Effector memory CD4-positive, alpha-beta T cell (primary cell): ENCODE data around the gene EVPL.

Source experiments
- DNase-seq, 3 donors: peaks; one replicate each; pipeline ENCODE4 v3.0.0-alpha.2; 2020
- H3K27ac ChIP-seq: 2 replicates; pipeline ENCODE4 v1.7.0; 2013; ENCODE audit warnings: mild to moderate bottlenecking, low read length, moderate library complexity; ENCODE audit not compliant: insufficient read depth, poor library complexity, severe bottlenecking
- H3K27me3 ChIP-seq: replicated peaks from 2 replicates; pipeline ENCODE4 v1.7.0; 2013; ENCODE audit warnings: mild to moderate bottlenecking, low read length; ENCODE audit not compliant: insufficient read depth, control insufficient read depth, poor library complexity, severe bottlenecking
- H3K36me3 ChIP-seq: 2 replicates; pipeline ENCODE4 v1.7.0; 2013; ENCODE audit warnings: mild to moderate bottlenecking, low read length, moderate library complexity; ENCODE audit not compliant: control insufficient read depth, insufficient read depth
- H3K4me1 ChIP-seq: 2 replicates; pipeline ENCODE4 v1.7.0; 2013; ENCODE audit warnings: low read length, mild to moderate bottlenecking; ENCODE audit not compliant: control insufficient read depth, insufficient read depth, poor library complexity, severe bottlenecking
- H3K4me3 ChIP-seq: 2 replicates; pipeline ENCODE4 v1.7.0; 2013; ENCODE audit warnings: low read length, low read depth, mild to moderate bottlenecking; ENCODE audit not compliant: insufficient read depth, poor library complexity, severe bottlenecking
- H3K9me3 ChIP-seq: 2 replicates; pipeline ENCODE4 v1.7.0; 2013; ENCODE audit warnings: mild to moderate bottlenecking, low read length, moderate library complexity; ENCODE audit not compliant: control insufficient read depth

EVPL gene

DNA sequence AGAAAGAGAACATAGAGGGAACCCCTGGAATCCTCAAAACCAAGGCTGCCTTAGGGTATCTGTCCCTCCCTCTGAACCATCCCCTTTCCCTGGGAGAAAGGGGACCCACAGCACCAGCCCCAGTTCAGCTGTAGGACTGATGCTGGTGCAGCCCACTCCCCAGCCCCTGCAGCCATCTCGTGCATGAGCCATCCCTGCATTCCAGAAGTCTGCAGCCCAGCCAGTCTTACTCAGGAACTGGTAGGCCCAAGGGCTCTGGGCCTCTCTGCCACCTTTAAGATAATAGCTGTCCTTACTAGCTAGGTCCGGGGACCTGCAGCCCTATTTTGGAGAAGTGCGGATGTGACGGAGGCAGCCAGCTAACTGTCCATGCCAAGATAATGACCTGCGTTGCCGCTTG lies 6.0 kb upstream of the EVPL start:
- Histone ChIP-seq H3K36me3 (peaks cover 5% of the 10 kb centered on the region), H3K4me1 (peaks cover 10% of the 10 kb centered on the region), H3K27me3 (no peaks in the 10 kb centered on the region), H3K4me3 (no peak overlapping the region), H3K9me3 (no peaks in the 10 kb centered on the region), H3K27ac (no peak overlapping the region)
- DNase-seq, result no peak

DNA sequence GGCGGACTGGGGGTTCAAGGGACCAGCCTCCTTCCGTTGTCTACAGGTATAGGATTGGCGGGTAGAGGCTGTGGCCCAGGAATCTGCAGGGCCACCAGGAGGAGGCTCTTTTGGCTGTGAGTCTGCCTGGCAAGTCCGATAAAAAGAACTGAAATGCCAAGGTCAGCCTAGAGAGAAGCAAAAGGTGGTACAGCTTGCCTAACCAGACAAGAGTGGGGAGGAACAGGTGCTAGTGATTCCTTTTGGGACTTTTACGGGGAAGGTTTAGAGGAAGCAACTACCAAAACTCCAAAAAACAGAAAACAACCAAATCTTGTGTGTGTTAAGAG lies 5.6 kb upstream of the EVPL start:
- Histone ChIP-seq H3K4me3 (no peak overlapping the region), H3K9me3 (no peaks in the 10 kb centered on the region), H3K36me3 (peaks cover 2% of the 10 kb centered on the region), H3K27me3 (no peaks in the 10 kb centered on the region), H3K4me1 (peaks cover 10% of the 10 kb centered on the region), H3K27ac (no peak overlapping the region)
- DNase-seq, result no peak

DNA sequence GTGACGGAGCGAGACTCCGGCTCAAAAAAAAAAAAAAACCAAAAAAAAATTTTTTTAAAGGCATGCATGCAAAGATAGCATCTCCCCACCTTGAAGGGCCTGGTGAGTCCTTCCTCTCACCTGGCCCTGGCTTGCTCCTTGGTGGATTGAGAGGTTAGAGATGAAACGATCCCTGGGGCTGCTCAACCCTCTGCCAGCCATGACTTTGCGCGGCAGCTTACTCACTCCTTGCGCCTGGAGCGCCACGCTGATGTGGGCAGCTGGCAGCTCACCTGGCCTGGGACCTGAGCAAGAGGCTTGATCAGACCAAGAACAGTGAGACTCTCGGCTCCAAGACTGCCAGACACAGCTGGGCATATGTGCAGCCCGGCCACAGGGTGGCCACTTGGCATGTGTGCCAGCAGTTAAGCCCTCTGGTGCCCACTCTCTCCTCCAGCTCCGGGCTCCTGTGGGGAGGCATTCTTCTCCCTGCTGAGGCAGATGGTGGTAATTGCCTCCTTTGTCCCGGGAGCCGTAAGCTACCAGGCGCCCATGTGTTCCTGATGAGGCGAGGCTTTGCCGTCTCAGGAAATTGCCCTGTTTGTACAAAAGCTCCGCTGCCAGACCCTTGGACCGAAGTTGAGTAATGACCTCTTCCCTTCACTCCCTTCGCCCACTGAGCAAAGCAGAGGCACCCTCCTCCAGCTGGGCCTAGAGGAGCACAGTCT lies 5.1 kb upstream of the EVPL start:
- DNase-seq, result no peak
- no peaks in the 10 kb centered on the region for H3K27me3 ChIP-seq
- no peaks in the 10 kb centered on the region for H3K9me3 ChIP-seq
- H3K36me3 ChIP-seq, result no peaks in the 10 kb centered on the region
- H3K27ac ChIP-seq, result no peak overlapping the region
- H3K4me3 ChIP-seq, result no peak overlapping the region
- H3K4me1 ChIP-seq, result peaks cover 10% of the 10 kb centered on the region

DNA sequence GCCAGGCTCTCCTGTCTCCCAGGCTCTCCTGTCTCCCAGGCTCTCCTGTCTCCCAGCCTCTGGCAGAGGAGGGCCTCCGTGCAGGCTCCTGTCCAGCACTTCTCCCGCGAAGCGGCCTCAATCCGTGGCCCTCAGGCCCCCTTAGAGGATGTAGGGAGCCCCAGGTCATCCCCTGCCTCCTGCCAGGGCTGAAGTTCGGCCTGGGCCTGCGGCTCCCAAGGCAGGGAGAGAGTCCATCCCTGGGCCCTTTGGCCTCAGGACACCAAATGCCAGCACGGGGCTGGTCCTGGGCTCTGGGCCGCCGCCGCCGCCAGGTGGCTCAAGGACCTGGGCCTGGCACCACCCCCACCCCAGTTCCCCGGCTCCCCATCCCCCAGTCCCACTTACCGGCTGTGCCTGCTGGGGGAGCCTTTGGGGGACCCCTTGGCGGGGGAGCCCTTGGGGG lies 370 bp downstream of the EVPL start:
- no peak for DNase-seq
- Histone ChIP-seq H3K27me3 (no peaks in the 10 kb centered on the region), H3K27ac (no peak overlapping the region), H3K4me3 (no peak overlapping the region), H3K4me1 (peaks cover 10% of the 10 kb centered on the region), H3K9me3 (no peaks in the 10 kb centered on the region), H3K36me3 (no peaks in the 10 kb centered on the region)

DNA sequence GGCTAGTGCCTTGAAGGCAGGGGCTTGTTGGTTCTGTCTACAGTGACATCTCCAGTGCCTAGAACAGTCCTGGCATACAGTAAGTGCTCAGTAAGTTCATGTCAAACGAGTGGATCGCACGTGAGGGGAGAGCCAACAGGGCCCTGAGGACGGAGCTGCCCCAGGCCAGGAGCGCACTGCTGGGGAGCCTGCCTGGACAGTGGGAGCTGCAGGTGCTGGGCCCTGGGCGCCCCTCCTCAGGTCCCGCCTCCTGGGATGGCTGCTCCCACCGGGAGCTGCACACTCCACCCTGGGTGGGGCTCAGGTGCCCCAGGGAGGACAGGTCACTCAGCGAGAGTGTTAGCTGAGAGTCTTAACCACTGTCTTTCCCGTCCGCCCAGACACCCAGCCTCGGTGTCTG lies 1.8 kb downstream of the EVPL start:
- Histone ChIP-seq H3K27ac (no peak overlapping the region), H3K27me3 (no peaks in the 10 kb centered on the region), H3K36me3 (no peaks in the 10 kb centered on the region), H3K9me3 (no peaks in the 10 kb centered on the region), H3K4me3 (no peak overlapping the region), H3K4me1 (peaks cover 10% of the 10 kb centered on the region)
- no peak for DNase-seq

DNA sequence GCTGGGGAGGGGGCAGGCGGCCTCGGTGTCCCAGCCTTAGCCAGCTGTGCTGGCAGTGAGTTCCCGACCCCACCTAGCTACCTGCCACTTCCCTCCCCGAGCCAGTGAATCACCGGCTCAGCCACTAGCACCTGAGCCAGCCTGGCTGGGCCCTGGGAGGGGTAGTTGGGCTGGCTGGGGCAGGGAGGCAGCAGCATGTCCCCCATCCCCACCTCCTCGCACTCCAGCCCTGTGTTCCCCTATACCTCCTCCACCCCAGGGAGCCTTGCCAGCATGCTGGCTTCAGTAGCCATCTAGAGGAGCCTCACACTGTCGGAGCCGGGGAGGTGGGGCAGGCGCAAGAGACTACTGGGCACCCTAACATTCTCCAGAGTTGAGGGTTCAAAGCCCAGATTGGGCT lies 2.8 kb downstream of the EVPL start:
- no peak for DNase-seq
- H3K27ac ChIP-seq, result no peak overlapping the region
- peaks cover 2% of the 10 kb centered on the region for H3K4me1 ChIP-seq
- H3K4me3 ChIP-seq, result no peak overlapping the region
- H3K9me3 ChIP-seq, result no peaks in the 10 kb centered on the region
- H3K27me3 ChIP-seq, result no peaks in the 10 kb centered on the region
- H3K36me3 ChIP-seq, result no peaks in the 10 kb centered on the region

DNA sequence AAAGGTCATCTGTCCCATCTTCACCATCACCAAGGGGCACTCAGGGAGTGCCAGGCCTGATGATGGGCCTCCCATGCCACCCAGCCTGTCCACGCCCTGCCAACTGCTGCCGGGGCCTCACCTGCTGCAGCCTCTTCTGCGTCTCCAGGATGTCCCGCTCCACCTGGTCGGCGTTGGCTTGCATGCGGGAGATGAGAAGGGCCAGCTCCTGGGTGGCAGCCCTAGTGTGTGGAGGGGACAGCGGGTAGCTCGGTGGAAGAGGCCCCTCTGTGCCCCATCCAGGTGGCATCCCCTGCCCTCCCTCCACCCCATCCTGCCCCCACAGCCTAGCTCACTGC lies 3.2 kb downstream of the EVPL start:
- Histone ChIP-seq H3K4me3 (no peak overlapping the region), H3K9me3 (no peaks in the 10 kb centered on the region), H3K4me1 (no peaks in the 10 kb centered on the region), H3K27me3 (no peaks in the 10 kb centered on the region), H3K27ac (no peak overlapping the region), H3K36me3 (no peaks in the 10 kb centered on the region)
- DNase-seq, result no peak

DNA sequence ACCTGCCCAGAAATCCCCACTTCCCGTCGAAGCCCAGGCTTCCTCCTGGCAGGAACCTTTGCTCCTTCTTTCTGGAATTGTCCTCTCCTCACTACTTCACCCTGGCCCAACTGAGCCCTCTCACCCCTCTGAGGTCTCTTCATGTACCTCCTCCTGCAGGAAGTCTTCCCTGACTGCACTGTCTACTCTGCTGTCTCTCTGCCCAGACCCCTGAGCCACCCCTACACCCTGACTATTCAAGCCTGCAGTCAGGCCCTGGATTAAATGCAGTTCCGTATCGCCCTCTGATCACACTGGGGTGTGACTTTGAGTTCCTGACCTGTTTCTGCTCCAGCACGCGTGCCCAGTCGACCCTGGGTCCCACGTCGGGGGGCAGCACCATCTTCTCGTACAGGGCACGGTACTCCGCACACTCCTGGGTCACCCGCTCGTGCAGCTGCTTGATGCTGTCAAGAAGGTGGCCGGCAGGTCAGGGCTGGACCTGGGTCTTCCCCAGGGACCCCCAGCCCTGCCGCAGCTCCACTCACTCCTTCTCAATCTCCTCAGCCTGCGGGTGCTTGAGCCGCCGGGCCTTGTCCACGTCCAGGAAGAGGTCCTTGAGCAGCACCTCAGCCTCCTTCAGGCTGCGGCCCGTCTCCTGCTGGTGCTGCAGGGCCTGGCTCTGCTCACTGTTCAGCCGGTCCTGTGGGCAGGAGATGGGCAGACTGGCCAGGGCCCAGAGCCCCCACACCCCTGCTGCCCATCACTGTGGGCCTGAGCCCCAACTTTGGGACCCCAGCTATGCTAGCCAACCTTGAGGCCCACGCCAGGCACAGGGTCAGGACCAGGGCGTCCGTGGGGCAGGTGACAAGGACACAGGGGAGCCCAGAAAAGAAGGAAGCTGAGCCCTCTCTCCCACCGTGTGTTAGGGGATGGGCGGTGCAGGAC lies 3.9 kb downstream of the EVPL start:
- no peaks in the 10 kb centered on the region for H3K36me3 ChIP-seq
- H3K4me3 ChIP-seq, result no peak overlapping the region
- H3K27ac ChIP-seq, result no peak overlapping the region
- no peaks in the 10 kb centered on the region for H3K9me3 ChIP-seq
- H3K27me3 ChIP-seq, result no peaks in the 10 kb centered on the region
- DNase-seq, result no peak
- no peaks in the 10 kb centered on the region for H3K4me1 ChIP-seq

DNA sequence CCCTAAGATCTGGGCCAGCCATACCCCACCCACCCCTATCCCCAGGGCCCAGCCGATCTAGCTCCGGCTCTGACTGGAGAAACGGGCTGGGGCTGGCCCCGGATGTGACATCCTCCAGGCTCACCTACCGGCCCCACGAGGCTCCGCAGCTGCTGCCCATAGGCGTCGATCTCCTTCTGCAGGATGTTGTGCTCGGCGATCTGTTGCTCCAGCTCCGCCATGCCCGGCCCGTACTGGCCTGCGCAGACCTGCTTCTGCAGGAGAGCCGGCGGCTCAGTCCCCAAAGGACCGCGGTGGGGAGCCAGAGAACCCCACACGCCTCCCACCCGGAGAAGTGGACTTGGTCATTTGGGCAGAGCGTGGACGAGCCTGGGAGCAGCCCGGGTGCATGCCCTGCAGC lies 4.8 kb downstream of the EVPL start:
- Histone ChIP-seq H3K36me3 (no peaks in the 10 kb centered on the region), H3K4me1 (no peaks in the 10 kb centered on the region), H3K4me3 (no peak overlapping the region), H3K27ac (no peak overlapping the region), H3K27me3 (no peaks in the 10 kb centered on the region), H3K9me3 (no peaks in the 10 kb centered on the region)
- DNase-seq, result no peak

DNA sequence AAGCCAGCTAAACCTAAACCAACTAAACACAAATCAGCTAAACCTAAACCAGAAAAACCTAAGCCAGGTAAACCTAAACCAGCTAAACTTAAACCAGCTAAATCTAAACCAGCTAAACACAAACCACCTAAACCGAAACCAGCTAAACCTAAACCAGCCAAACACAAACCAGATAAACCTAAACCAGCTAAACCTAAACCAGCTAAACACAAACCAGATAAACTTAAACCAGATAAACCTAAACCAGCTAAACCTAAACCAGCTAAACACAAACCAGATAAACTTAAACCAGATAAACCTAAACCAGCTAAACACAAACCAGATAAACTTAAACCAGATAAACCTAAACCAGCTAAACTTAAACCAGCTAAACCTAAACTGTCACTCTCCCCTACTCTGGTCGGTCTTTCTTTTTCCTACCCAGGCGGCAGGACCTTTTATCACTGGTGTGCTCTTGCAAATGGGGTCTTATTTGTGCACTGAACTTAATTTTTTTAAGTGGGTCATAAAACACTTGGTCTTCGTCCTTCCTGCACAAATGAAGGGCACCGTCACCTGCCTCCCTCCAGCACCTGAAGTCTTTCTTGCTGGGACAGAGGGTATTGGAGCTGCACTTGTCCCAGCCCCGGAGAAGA lies 7.2 kb downstream of the EVPL start:
- H3K4me1 ChIP-seq, result no peaks in the 10 kb centered on the region
- no peaks in the 10 kb centered on the region for H3K9me3 ChIP-seq
- H3K27ac ChIP-seq, result no peak overlapping the region
- H3K4me3 ChIP-seq, result no peak overlapping the region
- no peak for DNase-seq
- H3K27me3 ChIP-seq, result no peaks in the 10 kb centered on the region
- H3K36me3 ChIP-seq, result no peaks in the 10 kb centered on the region
